HEK293T (cell line): ENCODE results near the gene MESP1.

ENCODE experiments used
- ARNT ChIP-seq: fragments of 450-650 bp; IDR thresholded peaks from 2 replicates; pipeline ENCODE4 v1.6.1; 2017; ENCODE audit warnings: mild to moderate bottlenecking
- BHLHE40 ChIP-seq: fragments of 450-650 bp; IDR thresholded peaks from 2 replicates; pipeline ENCODE4 v1.6.1; 2016; ENCODE audit warnings: mild to moderate bottlenecking, moderate library complexity, borderline replicate concordance
- ELF4 ChIP-seq: fragments of 450-650 bp; IDR thresholded peaks from 2 replicates; pipeline ENCODE4 v1.6.1; 2017; ENCODE audit warnings: antibody characterized with exemption
- FOXA1 ChIP-seq: fragments of 450-650 bp; IDR thresholded peaks from 2 replicates; pipeline ENCODE4 v1.6.1; 2016; ENCODE audit warnings: mild to moderate bottlenecking
- FOXM1 ChIP-seq: fragments of 450-650 bp; IDR thresholded peaks from 2 replicates; pipeline ENCODE4 v1.6.1; 2017; ENCODE audit warnings: mild to moderate bottlenecking, borderline replicate concordance
- HDGF ChIP-seq: fragments of 450-650 bp; IDR thresholded peaks from 2 replicates; pipeline ENCODE4 v1.6.1; 2017; ENCODE audit warnings: antibody characterized with exemption, borderline replicate concordance
- NFRKB ChIP-seq: fragments of 450-650 bp; IDR thresholded peaks from 2 replicates; pipeline ENCODE4 v1.6.1; 2016; ENCODE audit warnings: mild to moderate bottlenecking, moderate library complexity
- SP1 ChIP-seq: fragments of 450-650 bp; IDR thresholded peaks from 2 replicates; pipeline ENCODE4 v1.6.1; 2017
- SUZ12 ChIP-seq: fragments of 450-650 bp; IDR thresholded peaks from 2 replicates; pipeline ENCODE4 v1.6.1; 2016; ENCODE audit warnings: mild to moderate bottlenecking
- ZNF384 ChIP-seq: fragments of 450-650 bp; IDR thresholded peaks from 2 replicates; pipeline ENCODE4 v1.6.1; 2016

DNA sequence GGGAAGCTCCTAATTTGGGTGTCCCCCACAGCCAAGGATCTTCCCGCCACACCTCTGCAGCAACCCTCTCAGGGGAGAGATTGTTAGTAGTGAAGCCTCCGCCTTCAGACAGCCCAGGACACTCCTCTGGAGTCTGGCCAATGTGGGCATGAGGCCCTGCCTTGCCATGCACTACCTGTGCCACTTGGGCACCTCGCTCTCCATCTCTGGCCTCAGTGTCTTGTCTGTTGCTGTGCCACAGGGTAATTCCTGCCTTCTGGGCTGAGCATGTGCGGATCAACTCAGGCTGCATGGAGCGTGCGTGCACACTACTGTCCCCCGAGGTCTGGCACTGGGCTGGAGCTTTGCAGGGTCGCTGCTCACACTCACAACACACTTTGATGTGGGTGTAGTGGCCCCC lies 7.9 kb upstream of the MESP1 start:
- TF ChIP-seq ARNT = no peak
- TF ChIP-seq NFRKB = no peak
- no peak for TF ChIP-seq ELF4
- no peak for TF ChIP-seq SP1
- no peak for TF ChIP-seq FOXM1
- no peak for TF ChIP-seq BHLHE40
- no peak for TF ChIP-seq SUZ12
- TF ChIP-seq HDGF = no peak
- TF ChIP-seq ZNF384 = no peak
- TF ChIP-seq FOXA1 = no peak
